Uterus (tissue), 2 donors: ENCODE data around the gene SLC22A1.

Source experiments
- POLR2A ChIP-seq, 2 donors: fragments of 450-650 bp; IDR thresholded peaks; one replicate each; pipeline ENCODE4 v1.6.1; 2016; ENCODE audit warnings: antibody characterized with exemption in 2 of 2, mild to moderate bottlenecking in 1 of 2, moderate library complexity in 1 of 2
- TF ChIP-seq, protein P1 (sequence below), 4 experiments: fragments of 200-600 bp in 2 of 4; fragments of 450-650 bp in 2 of 4; sonication (generic) in 2 of 4; IDR thresholded peaks; one replicate each; pipeline ENCODE4 v1.5.1; 2016 to 2019; ENCODE audit warnings: antibody characterized with exemption in 4 of 4, mild to moderate bottlenecking in 2 of 4, moderate library complexity in 1 of 4

DNA sequence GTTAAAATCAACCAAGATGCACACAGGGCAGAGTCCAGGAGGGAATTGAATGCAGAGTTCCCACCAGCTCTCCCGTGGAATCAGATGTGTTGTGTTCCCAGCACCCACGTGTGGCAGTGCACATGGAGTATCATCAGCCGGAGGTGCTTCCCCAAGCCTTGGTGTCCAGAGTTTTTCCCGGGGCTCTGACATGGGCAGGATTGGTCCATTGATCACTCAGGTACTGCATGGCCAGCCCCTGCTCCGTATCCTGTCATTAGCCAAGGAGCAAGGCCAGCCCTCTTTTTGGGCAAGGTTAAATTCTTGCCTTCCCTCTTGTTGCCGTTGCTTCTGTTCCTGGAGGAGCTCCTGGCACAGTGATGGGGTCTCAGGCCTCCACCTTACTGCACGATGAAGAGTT lies 28.6 kb upstream of the SLC22A1 start:
- TF ChIP-seq, protein P1, sequence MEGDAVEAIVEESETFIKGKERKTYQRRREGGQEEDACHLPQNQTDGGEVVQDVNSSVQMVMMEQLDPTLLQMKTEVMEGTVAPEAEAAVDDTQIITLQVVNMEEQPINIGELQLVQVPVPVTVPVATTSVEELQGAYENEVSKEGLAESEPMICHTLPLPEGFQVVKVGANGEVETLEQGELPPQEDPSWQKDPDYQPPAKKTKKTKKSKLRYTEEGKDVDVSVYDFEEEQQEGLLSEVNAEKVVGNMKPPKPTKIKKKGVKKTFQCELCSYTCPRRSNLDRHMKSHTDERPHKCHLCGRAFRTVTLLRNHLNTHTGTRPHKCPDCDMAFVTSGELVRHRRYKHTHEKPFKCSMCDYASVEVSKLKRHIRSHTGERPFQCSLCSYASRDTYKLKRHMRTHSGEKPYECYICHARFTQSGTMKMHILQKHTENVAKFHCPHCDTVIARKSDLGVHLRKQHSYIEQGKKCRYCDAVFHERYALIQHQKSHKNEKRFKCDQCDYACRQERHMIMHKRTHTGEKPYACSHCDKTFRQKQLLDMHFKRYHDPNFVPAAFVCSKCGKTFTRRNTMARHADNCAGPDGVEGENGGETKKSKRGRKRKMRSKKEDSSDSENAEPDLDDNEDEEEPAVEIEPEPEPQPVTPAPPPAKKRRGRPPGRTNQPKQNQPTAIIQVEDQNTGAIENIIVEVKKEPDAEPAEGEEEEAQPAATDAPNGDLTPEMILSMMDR (IDR thresholded peaks at IDR 0.05): no peak
- TF ChIP-seq POLR2A (IDR thresholded peaks at IDR 0.05): no peak
